Esophagus muscularis mucosa (tissue), 2 donors: ENCODE data around the gene CLSTN3.

Experiments used
- POLR2A ChIP-seq: fragments of 450-650 bp; IDR thresholded peaks from one replicate; pipeline ENCODE4 v1.6.1; 2017; ENCODE audit warnings: antibody characterized with exemption, moderate library complexity, mild to moderate bottlenecking, low read depth
- POLR2AphosphoS5 ChIP-seq, 2 donors: sonication (generic); formaldehyde crosslinking; IDR thresholded peaks; one replicate each; pipeline ENCODE4 v1.6.1; 2017; ENCODE audit warnings: antibody characterized with exemption in 2 of 2

DNA sequence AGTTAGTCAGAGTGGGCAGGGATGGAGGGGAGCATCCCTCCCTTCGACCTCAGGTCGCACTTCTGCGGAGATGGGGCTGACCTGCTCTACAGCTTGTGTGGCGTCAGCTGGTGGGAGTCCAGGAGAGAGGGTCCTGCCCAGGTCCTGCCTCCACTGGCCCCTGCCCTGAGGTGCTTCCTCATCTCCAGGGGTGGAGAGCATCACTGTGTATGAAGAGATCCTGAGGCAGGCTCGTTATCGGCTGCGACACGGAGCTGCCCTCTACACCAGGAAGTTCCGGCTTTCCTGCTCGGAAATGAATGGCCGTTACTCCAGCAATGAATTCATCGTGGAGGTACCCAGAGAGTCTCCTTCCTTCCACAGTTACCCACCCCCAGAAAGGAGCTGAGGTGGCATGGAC lies 20.2 kb downstream of the CLSTN3 start:
- TF ChIP-seq POLR2AphosphoS5 (IDR thresholded peaks at IDR 0.05): no peak
- TF ChIP-seq POLR2A: no peak
